Urothelium cell line (cell line): ENCODE data around the gene CACNA1B.
"Not testable (repeated sequence)": the region's sequence is repeated elsewhere in the genome, so short reads cannot be mapped to it uniquely, and the experiment has no call there.

Experiments
- DNase-seq: peaks from one replicate; pipeline ENCODE4 v3.0.0; 2011; ENCODE audit warnings: low spot score, mixed read lengths
- FAIRE-seq: peaks from 2 replicates; lab custom pipeline; 2011; peaks lifted over from hg19 to GRCh38; lab: Jason Lieb, UNC

Gene CACNA1B

GRCh38 chr9:138009803-138010690, 132.5 kb downstream of the CACNA1B start:
- FAIRE-seq = no peak

GRCh38 chr9:138010861-138011260, 133.3 kb downstream of the CACNA1B start:
- DNase-seq (peak; percentile 1), FAIRE-seq (no peak)

More at GRCh38 chr9:138009803-138010690, 132.5 kb downstream of the CACNA1B start:
- DNase-seq = peak; percentile 1

- DNase-seq = no peak
- no peak for FAIRE-seq
Observed at GRCh38 chr9:138011951-138012500, 134.4 kb downstream of the CACNA1B start.

- no peak for FAIRE-seq
- no peak for DNase-seq
Observed at GRCh38 chr9:138013273-138013672, 135.7 kb downstream of the CACNA1B start.

GRCh38 chr9:138013836-138014562, 136.4 kb downstream of the CACNA1B start:
- FAIRE-seq (peak; percentile 44), DNase-seq (no peak)

- DNase-seq (no peak), FAIRE-seq (no peak)
Observed at GRCh38 chr9:138014563-138014945, 137.0 kb downstream of the CACNA1B start.

- DNase-seq = no peak
- no peak for FAIRE-seq
Observed at GRCh38 chr9:138015021-138015829, 137.6 kb downstream of the CACNA1B start.

- no peak for DNase-seq
- FAIRE-seq = no peak
Observed at GRCh38 chr9:138016406-138017187, 139.0 kb downstream of the CACNA1B start.

GRCh38 chr9:138017200-138017599, 139.6 kb downstream of the CACNA1B start:
- DNase-seq = no peak
- no peak for FAIRE-seq

GRCh38 chr9:138019514-138019913, 141.9 kb downstream of the CACNA1B start:
- FAIRE-seq, DNase-seq: not testable (repeated sequence)

- FAIRE-seq (no peak), DNase-seq (no peak)
Observed at GRCh38 chr9:138020120-138020794, 142.7 kb downstream of the CACNA1B start.

- DNase-seq (no peak), FAIRE-seq (no peak)
Observed at GRCh38 chr9:138020795-138021182, 143.2 kb downstream of the CACNA1B start.

- no peak for FAIRE-seq
- DNase-seq = no peak
Observed at GRCh38 chr9:138021251-138022056, 143.9 kb downstream of the CACNA1B start.

- no peak for FAIRE-seq
Observed at GRCh38 chr9:138022121-138022741, 144.6 kb downstream of the CACNA1B start.

GRCh38 chr9:138022756-138023393, 145.3 kb downstream of the CACNA1B start:
- FAIRE-seq (no peak), DNase-seq (peak; percentile 38)

More at GRCh38 chr9:138022121-138022741, 144.6 kb downstream of the CACNA1B start:
- peak; percentile 57 for DNase-seq

GRCh38 chr9:138023394-138024124, 146.0 kb downstream of the CACNA1B start:
- FAIRE-seq = no peak

GRCh38 chr9:138024131-138024530, 146.5 kb downstream of the CACNA1B start:
- DNase-seq (no peak), FAIRE-seq (no peak)

More at GRCh38 chr9:138023394-138024124, 146.0 kb downstream of the CACNA1B start:
- peak; percentile 62 for DNase-seq
